ENCODE results near the gene ANKRD9.

ANKRD9 gene

GRCh38 chr14:102497998-102498677 is 11.4 kb downstream of the ANKRD9 start:
- DNase-seq = peak in 1 of 2 experiments; percentile 15

- no peak for DNase-seq
Measured at GRCh38 chr14:102496958-102497744, 12.4 kb downstream of the ANKRD9 start.

- DNase-seq = no peak
Measured at GRCh38 chr14:102496331-102496691, 13.3 kb downstream of the ANKRD9 start.

- DNase-seq = no peak
Measured at GRCh38 chr14:102495491-102496330, 13.9 kb downstream of the ANKRD9 start.

- DNase-seq = no peak
Measured at GRCh38 chr14:102493585-102493984, 16.0 kb downstream of the ANKRD9 start.

- DNase-seq = no peak
Measured at GRCh38 chr14:102493096-102493495, 16.5 kb downstream of the ANKRD9 start.

- DNase-seq = no peak
Measured at GRCh38 chr14:102492531-102492910, 17.1 kb downstream of the ANKRD9 start.

- no peak for DNase-seq
Measured at GRCh38 chr14:102491786-102492530, 17.6 kb downstream of the ANKRD9 start.

GRCh38 chr14:102491366-102491765 is 18.2 kb downstream of the ANKRD9 start:
- no peak for DNase-seq

GRCh38 chr14:102490456-102490855 is 19.1 kb downstream of the ANKRD9 start:
- no peak for DNase-seq

GRCh38 chr14:102487204-102487577 is 22.4 kb downstream of the ANKRD9 start:
- no peak for DNase-seq

GRCh38 chr14:102486513-102487203 is 22.9 kb downstream of the ANKRD9 start:
- DNase-seq = no peak

- DNase-seq = no peak
Measured at GRCh38 chr14:102485693-102486512, 23.7 kb downstream of the ANKRD9 start.

GRCh38 chr14:102484316-102484715 is 25.3 kb downstream of the ANKRD9 start:
- no peak for DNase-seq

GRCh38 chr14:102481791-102482238 is 27.8 kb downstream of the ANKRD9 start:
- DNase-seq = no peak

GRCh38 chr14:102481371-102481770 is 28.2 kb downstream of the ANKRD9 start:
- DNase-seq = no peak

- DNase-seq = peak; percentile 98 to 99
Measured at GRCh38 chr14:102479777-102480176, 29.8 kb downstream of the ANKRD9 start.

GRCh38 chr14:102479107-102479506 is 30.5 kb downstream of the ANKRD9 start:
- no peak for DNase-seq

GRCh38 chr14:102474934-102475333 is 34.6 kb downstream of the ANKRD9 start:
- DNase-seq = peak; percentile 81 to 82

GRCh38 chr14:102473559-102473958 is 36.0 kb downstream of the ANKRD9 start:
- no peak for DNase-seq

- no peak for DNase-seq
Measured at GRCh38 chr14:102472791-102473150, 36.8 kb downstream of the ANKRD9 start.
